Suprapubic skin (tissue), 4 donors: ENCODE results near the gene LYPD6B. TPM values are rescaled to one million over a fixed set of nuclear protein-coding genes. Genes with fewer than 3 reads are reported as not detected.

Source experiments
- DNase-seq, 2 donors: peaks; one replicate each; pipeline ENCODE4 v3.0.0-alpha.2; 2019; ENCODE audit warnings: low spot score in 2 of 2
- H3K27ac ChIP-seq: fragments of 200-600 bp; sonication (generic); one replicate; pipeline ENCODE4 v1.5.1; 2019
- H3K27me3 ChIP-seq: fragments of 200-600 bp; sonication (generic); one replicate; pipeline ENCODE4 v1.5.1; 2019
- H3K36me3 ChIP-seq: fragments of 200-600 bp; sonication (generic); one replicate; pipeline ENCODE4 v1.5.1; 2019
- H3K4me1 ChIP-seq: fragments of 200-600 bp; sonication (generic); one replicate; pipeline ENCODE4 v1.5.1; 2019
- H3K4me3 ChIP-seq: fragments of 200-600 bp; sonication (generic); one replicate; pipeline ENCODE4 v1.5.1; 2019; ENCODE audit warnings: mild to moderate bottlenecking
- H3K9me3 ChIP-seq: fragments of 200-600 bp; sonication (generic); one replicate; pipeline ENCODE4 v1.5.1; 2019
- CTCF ChIP-seq, 2 donors: fragments of 200-600 bp in 1 of 2; fragments of 450-650 bp in 1 of 2; sonication (generic) in 1 of 2; IDR thresholded peaks; one replicate each; pipeline ENCODE4 v1.5.1; 2016 to 2019; ENCODE audit warnings: antibody characterized with exemption in 2 of 2, mild to moderate bottlenecking in 1 of 2, moderate library complexity in 1 of 2
- EP300 ChIP-seq: sonication (generic); formaldehyde crosslinking; IDR thresholded peaks from one replicate; pipeline ENCODE4 v1.6.1; 2017; ENCODE audit warnings: antibody characterized with exemption
- POLR2A ChIP-seq, 2 donors: fragments of 450-650 bp; IDR thresholded peaks; one replicate each; pipeline ENCODE4 v1.6.1; 2017; ENCODE audit warnings: antibody characterized with exemption in 2 of 2, mild to moderate bottlenecking in 2 of 2, moderate library complexity in 2 of 2
- POLR2AphosphoS5 ChIP-seq, 3 donors: sonication (generic); formaldehyde crosslinking; IDR thresholded peaks; one replicate each; pipeline ENCODE4 v1.6.1; 2017; ENCODE audit warnings: antibody characterized with exemption in 3 of 3
- WGBS: methylation state at CpG from one replicate; pipeline ENCODE4 v1.1.5; 2018; 5-methylcytosine and 5-hydroxymethylcytosine counted together
- total RNA-seq, 4 donors: library from RNA; depleted of rRNA; stranded (reverse); fragments of >200 nt; gene quantifications; one replicate each; pipeline ENCODE4 v1.1.0, GENCODE V29; 2016

Gene LYPD6B
- total RNA-seq, 4 donors from 2014 or later, result 83.7 to 129 (median 97.7) TPM

- H3K27me3 ChIP-seq, result peaks cover 29% of the 10 kb centered on the region
- H3K36me3 ChIP-seq, result no peaks in the 10 kb centered on the region
- TF ChIP-seq POLR2A (IDR thresholded peaks at IDR 0.05) (no peak), EP300 (no peak), POLR2AphosphoS5 (IDR thresholded peaks at IDR 0.05) (no peak)
- 49% methylated on average over 3 of the region's 4 CpGs for WGBS
- DNase-seq, result no peak
- no peak overlapping the region for H3K4me3 ChIP-seq
- peaks cover 25% of the 10 kb centered on the region for H3K4me1 ChIP-seq
- no peaks in the 10 kb centered on the region for H3K9me3 ChIP-seq
- no peak overlapping the region for H3K27ac ChIP-seq
These were observed 1.8 kb upstream of the LYPD6B start for GRCh38 chr2:149036507-149037293.

GRCh38 chr2:149037851-149038250, 648 bp upstream of the LYPD6B start:
- H3K9me3 ChIP-seq, result no peaks in the 10 kb centered on the region
- H3K4me3 ChIP-seq, result peak overlapping the region; percentile 62
- TF ChIP-seq CTCF (IDR thresholded peaks at IDR 0.05) (no peak), EP300 (no peak), POLR2AphosphoS5 (IDR thresholded peaks at IDR 0.05) (no peak), POLR2A (IDR thresholded peaks at IDR 0.05) (no peak)
- no peak for DNase-seq
- 82% methylated on average over 7 of the region's 8 CpGs for WGBS
- H3K27ac ChIP-seq, result no peak overlapping the region
- H3K4me1 ChIP-seq, result peaks cover 25% of the 10 kb centered on the region
- peaks cover 29% of the 10 kb centered on the region for H3K27me3 ChIP-seq
- H3K36me3 ChIP-seq, result no peaks in the 10 kb centered on the region

- TF ChIP-seq POLR2AphosphoS5 (IDR thresholded peaks at IDR 0.05), result no peak
- TF ChIP-seq POLR2A (IDR thresholded peaks at IDR 0.05), result no peak
- TF ChIP-seq EP300, result no peak
- TF ChIP-seq CTCF (IDR thresholded peaks at IDR 0.05), result no peak
- H3K9me3 ChIP-seq, result no peaks in the 10 kb centered on the region
- no peak for DNase-seq
- peaks cover 25% of the 10 kb centered on the region for H3K4me1 ChIP-seq
- peak overlapping the region; percentile 85 for H3K27ac ChIP-seq
- peaks cover 29% of the 10 kb centered on the region for H3K27me3 ChIP-seq
- WGBS, result 36% methylated on average over 3 of the region's 11 CpGs
- H3K4me3 ChIP-seq, result peak overlapping the region; percentile 62
- H3K36me3 ChIP-seq, result no peaks in the 10 kb centered on the region
These were observed 770 bp downstream of the LYPD6B start for GRCh38 chr2:149039213-149039724.

- H3K36me3 ChIP-seq, result no peaks in the 10 kb centered on the region
- peaks cover 25% of the 10 kb centered on the region for H3K4me1 ChIP-seq
- H3K27ac ChIP-seq, result no peak overlapping the region
- H3K9me3 ChIP-seq, result no peaks in the 10 kb centered on the region
- TF ChIP-seq CTCF (IDR thresholded peaks at IDR 0.05), result peak in 1 of 2 donors; percentile 28
- no peak for TF ChIP-seq POLR2A (IDR thresholded peaks at IDR 0.05)
- no peak for TF ChIP-seq POLR2AphosphoS5 (IDR thresholded peaks at IDR 0.05)
- no peak for TF ChIP-seq EP300
- DNase-seq, result no peak
- peaks cover 29% of the 10 kb centered on the region for H3K27me3 ChIP-seq
- WGBS, result 66% methylated on average over 7 of the region's 7 CpGs
- no peak overlapping the region for H3K4me3 ChIP-seq
These were observed 2.0 kb downstream of the LYPD6B start for GRCh38 chr2:149040451-149040850.

GRCh38 chr2:149041482-149041881, 3.0 kb downstream of the LYPD6B start:
- no peaks in the 10 kb centered on the region for H3K9me3 ChIP-seq
- H3K4me3 ChIP-seq, result no peak overlapping the region
- 90% methylated on average over 1 of the region's 1 CpG for WGBS
- H3K27me3 ChIP-seq, result peaks cover 27% of the 10 kb centered on the region
- TF ChIP-seq POLR2A (IDR thresholded peaks at IDR 0.05) (no peak), POLR2AphosphoS5 (IDR thresholded peaks at IDR 0.05) (no peak), CTCF (IDR thresholded peaks at IDR 0.05) (no peak), EP300 (no peak)
- H3K27ac ChIP-seq, result no peak overlapping the region
- DNase-seq, result no peak
- no peaks in the 10 kb centered on the region for H3K36me3 ChIP-seq
- H3K4me1 ChIP-seq, result peaks cover 24% of the 10 kb centered on the region
